Measurements from ENCODE around the gene ECE1. TPM values are rescaled to one million over a fixed set of nuclear protein-coding genes. Genes with fewer than 3 reads are reported as not detected.
"Not testable (repeated sequence)": the region's sequence is repeated elsewhere in the genome, so short reads cannot be mapped to it uniquely, and the experiment has no call there.

Gene ECE1
- total RNA-seq, 2 donors from 2014 or later = 99.0 to 149 TPM

DNA sequence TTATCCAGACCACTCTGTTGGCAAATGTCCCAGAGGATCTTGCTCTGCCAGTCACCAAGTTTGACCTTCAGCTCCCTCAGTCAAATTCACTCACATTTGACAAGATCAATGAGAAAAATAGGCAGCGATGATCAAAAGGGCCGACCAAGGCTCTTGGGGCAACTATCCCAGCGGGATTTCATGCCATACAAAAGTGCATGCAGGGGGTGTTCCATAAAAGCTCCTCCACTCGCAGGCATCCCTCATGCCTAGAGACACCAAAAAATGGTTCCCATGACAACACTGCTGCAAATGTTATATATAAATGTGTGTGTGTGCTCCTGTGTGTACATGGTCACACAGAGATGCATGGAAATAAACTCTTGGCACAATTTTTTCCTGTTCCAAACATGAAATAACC is 97.4 kb downstream of the ECE1 start:
- intact Hi-C loops (cut with DNase I) = no loop called here

DNA sequence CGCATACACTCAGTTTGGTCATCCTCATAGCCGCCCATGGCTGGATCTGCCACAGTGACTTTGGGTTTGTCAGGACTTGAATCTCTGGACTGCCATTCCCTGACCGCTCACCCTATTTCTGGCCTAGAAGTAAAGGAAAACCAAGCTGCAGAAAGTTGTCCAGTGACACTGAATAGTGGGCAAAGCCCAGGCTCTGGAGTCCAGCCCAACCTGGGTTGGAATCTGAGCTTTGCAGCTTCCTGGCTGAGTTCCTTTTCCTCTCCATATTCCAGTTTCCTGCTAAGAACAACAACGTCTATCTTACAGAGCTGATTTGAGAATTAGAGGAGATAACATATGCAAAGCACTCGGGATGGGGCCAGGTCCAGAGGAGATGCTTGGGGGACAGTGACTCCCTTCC is 98.0 kb downstream of the ECE1 start:
- Histone ChIP-seq H3K4me1 (no peaks in the 10 kb centered on the region), H3K27me3 (no peaks in the 10 kb centered on the region), H3K9me3 (no peaks in the 10 kb centered on the region), H3K4me3 (no peak overlapping the region), H3K36me3 (no peaks in the 10 kb centered on the region), H3K9ac (ENCODE audit: low read depth in 2 of 2, low read length in 2 of 2) (no peak overlapping the region), H3K27ac (no peak overlapping the region)
- intact Hi-C loops (cut with DNase I) = no loop called here
- TF ChIP-seq, protein P1, sequence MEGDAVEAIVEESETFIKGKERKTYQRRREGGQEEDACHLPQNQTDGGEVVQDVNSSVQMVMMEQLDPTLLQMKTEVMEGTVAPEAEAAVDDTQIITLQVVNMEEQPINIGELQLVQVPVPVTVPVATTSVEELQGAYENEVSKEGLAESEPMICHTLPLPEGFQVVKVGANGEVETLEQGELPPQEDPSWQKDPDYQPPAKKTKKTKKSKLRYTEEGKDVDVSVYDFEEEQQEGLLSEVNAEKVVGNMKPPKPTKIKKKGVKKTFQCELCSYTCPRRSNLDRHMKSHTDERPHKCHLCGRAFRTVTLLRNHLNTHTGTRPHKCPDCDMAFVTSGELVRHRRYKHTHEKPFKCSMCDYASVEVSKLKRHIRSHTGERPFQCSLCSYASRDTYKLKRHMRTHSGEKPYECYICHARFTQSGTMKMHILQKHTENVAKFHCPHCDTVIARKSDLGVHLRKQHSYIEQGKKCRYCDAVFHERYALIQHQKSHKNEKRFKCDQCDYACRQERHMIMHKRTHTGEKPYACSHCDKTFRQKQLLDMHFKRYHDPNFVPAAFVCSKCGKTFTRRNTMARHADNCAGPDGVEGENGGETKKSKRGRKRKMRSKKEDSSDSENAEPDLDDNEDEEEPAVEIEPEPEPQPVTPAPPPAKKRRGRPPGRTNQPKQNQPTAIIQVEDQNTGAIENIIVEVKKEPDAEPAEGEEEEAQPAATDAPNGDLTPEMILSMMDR (IDR thresholded peaks at IDR 0.05) = no peak
- DNase-seq = no peak

More for the DNA sequence above, 97.4 kb downstream of the ECE1 start:
- Histone ChIP-seq H3K27me3 (no peaks in the 10 kb centered on the region), H3K9ac (ENCODE audit: low read depth in 2 of 2, low read length in 2 of 2) (peak overlapping the region in 1 of 2 donors; percentile 15), H3K36me3 (no peaks in the 10 kb centered on the region), H3K27ac (no peak overlapping the region), H3K4me1 (no peaks in the 10 kb centered on the region), H3K9me3 (no peaks in the 10 kb centered on the region), H3K4me3 (no peak overlapping the region)
- TF ChIP-seq, protein P1 (IDR thresholded peaks at IDR 0.05) = no peak
- DNase-seq = no peak

DNA sequence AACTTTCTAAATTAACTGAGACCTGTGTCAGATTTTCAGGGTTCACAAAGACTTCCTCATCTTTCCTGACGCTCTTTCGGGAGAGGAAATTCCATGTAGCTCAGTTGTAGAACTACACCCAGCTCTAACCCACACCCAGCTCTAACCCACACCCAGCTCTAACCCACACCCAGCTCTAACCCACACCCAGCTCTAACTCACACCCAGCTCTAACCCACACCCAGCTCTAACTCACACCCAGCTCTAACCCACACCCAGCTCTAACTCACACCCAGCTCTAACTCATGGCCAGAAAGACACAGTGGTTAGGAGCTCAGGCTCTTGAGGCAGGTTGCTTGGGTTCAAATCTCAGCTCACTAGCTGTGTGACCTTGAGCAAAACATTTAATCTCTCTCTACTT is 99.5 kb downstream of the ECE1 start:
- DNase-seq = peak; percentile 58
- H3K27me3 ChIP-seq; H3K9me3 ChIP-seq; H3K4me1 ChIP-seq; H3K4me3 ChIP-seq; intact Hi-C loops (cut with DNase I); H3K9ac ChIP-seq (ENCODE audit: low read depth in 2 of 2, low read length in 2 of 2); H3K36me3 ChIP-seq: not testable (repeated sequence)
- H3K27ac ChIP-seq = peak overlapping the region; percentile 80

DNA sequence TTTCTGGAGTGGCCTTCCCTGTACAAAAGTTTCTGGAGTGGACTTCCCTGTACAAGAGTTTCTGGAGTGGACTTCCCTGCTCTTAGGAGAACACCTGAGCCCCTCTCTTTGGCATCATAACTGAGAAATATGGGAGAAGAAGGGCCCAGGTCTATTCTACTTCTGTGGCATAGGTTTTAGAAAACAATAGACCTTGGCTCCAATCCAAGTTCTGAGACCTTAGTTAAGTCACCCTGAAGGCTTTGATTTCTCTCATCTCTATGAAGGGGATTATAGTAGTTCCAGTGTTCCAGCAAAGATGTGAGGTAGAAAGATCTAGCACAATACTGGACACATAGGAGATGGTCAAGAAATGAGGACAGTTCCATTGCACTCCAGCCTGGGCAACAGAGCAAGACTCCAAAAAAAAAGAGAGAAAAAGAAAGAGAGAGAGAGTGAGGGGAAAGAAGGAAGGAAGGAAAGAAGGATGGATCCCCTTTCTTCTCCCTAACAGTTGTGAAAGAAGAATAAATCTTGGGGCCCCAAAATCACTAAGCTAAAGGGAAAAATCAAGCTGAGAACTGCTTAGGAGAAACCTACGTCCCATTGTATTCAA is 100.3 kb downstream of the ECE1 start:
- H3K27me3 ChIP-seq = no peaks in the 10 kb centered on the region
- no peak for DNase-seq
- no peak overlapping the region for H3K9ac ChIP-seq (ENCODE audit: low read depth in 2 of 2, low read length in 2 of 2)
- H3K27ac ChIP-seq = peak overlapping the region; percentile 80
- H3K36me3 ChIP-seq = no peaks in the 10 kb centered on the region
- no peaks in the 10 kb centered on the region for H3K4me1 ChIP-seq
- H3K9me3 ChIP-seq = no peaks in the 10 kb centered on the region
- TF ChIP-seq, protein P1 (IDR thresholded peaks at IDR 0.05) = no peak
- no peak overlapping the region for H3K4me3 ChIP-seq
- intact Hi-C loops (cut with DNase I) = no loop called here

DNA sequence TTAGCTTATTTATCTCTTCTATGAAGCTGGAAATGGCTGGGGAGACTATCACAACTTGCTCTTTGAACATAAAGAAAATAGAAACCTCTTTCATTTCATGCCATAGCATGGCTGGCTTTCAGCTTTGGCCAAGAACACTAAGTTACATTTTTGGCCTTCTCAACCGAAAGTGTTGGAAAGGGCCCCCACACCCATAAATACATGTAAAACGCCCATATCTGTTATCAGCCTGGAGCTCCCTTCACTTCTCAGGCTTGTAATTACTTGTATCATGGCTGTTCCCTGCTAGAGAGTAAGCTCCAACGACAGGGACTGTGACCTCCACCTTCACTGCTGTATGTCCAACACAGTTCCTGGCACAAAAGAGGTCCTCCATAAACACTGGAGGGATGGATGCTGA is 100.8 kb downstream of the ECE1 start:
- no peak overlapping the region for H3K27ac ChIP-seq
- TF ChIP-seq, protein P1 (IDR thresholded peaks at IDR 0.05) = no peak
- H3K36me3 ChIP-seq = no peaks in the 10 kb centered on the region
- no peaks in the 10 kb centered on the region for H3K9me3 ChIP-seq
- no peak for DNase-seq
- no peaks in the 10 kb centered on the region for H3K4me1 ChIP-seq
- no peak overlapping the region for H3K9ac ChIP-seq (ENCODE audit: low read depth in 2 of 2, low read length in 2 of 2)
- H3K27me3 ChIP-seq = no peaks in the 10 kb centered on the region
- H3K4me3 ChIP-seq = no peak overlapping the region
- intact Hi-C loops (cut with DNase I) = no loop called here

DNA sequence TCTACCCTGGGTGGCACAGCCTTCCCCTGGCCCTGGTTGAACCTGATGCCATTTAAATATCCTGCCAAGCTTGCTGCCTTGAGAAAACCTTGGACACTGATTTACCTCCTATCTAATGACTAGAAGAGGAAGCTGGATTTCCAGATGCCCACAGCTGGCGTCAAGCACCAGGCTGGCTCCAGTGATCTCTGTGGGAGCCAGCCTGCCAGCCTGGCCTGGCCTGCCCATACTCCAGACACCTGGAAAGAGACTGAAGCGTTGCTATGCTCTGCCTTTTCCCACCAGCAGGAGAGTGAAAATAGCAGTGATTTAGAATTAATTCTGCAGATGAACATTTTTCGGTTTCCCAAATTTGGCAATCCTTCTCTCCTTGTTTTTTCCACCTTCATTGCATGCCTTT is 102.0 kb downstream of the ECE1 start:
- TF ChIP-seq, protein P1 (IDR thresholded peaks at IDR 0.05) = no peak
- no peaks in the 10 kb centered on the region for H3K36me3 ChIP-seq
- H3K27me3 ChIP-seq = no peaks in the 10 kb centered on the region
- no peak overlapping the region for H3K4me3 ChIP-seq
- no peak overlapping the region for H3K27ac ChIP-seq
- H3K4me1 ChIP-seq = no peaks in the 10 kb centered on the region
- no peak overlapping the region for H3K9ac ChIP-seq (ENCODE audit: low read depth in 2 of 2, low read length in 2 of 2)
- intact Hi-C loops (cut with DNase I) = no loop called here
- no peak for DNase-seq
- H3K9me3 ChIP-seq = no peaks in the 10 kb centered on the region
